OCI-LY3 (cell line): ENCODE results near the gene ERGIC3.

Source experiments
- EZH2phosphoT487 ChIP-seq: fragments of 200-600 bp; shearing (Covaris generic); IDR thresholded peaks from 2 replicates; pipeline ENCODE4 v1.6.1; 2018; ENCODE audit warnings: antibody characterized with exemption, mixed run types, low read depth
- TF ChIP-seq, protein P1 (sequence below): fragments of 200-600, 300-600 bp; sonication (generic); IDR thresholded peaks from 2 replicates; pipeline ENCODE4 v1.5.1; 2014; ENCODE audit warnings: antibody characterized with exemption, low read length, low read depth

DNA sequence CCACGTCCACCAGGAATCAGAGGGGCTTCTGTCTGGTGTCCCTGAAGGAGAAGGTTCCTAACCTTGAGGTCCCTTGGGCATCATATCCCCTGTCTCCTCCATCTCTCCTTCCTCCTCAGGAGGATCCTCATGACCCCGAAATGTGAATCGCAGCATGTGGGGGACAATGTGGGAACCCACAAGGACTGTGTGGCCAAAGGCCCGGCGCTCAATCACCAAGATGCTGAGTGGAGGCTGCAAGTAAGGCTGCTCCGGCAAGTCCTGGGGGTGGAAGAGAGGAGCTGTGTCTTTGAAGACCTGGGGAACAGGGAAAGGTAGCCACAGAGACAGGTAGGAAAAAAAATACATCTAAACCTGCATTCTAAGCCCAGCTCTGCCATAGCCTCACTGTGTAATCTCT is 37.3 kb downstream of the ERGIC3 start:
- TF ChIP-seq, protein P1, sequence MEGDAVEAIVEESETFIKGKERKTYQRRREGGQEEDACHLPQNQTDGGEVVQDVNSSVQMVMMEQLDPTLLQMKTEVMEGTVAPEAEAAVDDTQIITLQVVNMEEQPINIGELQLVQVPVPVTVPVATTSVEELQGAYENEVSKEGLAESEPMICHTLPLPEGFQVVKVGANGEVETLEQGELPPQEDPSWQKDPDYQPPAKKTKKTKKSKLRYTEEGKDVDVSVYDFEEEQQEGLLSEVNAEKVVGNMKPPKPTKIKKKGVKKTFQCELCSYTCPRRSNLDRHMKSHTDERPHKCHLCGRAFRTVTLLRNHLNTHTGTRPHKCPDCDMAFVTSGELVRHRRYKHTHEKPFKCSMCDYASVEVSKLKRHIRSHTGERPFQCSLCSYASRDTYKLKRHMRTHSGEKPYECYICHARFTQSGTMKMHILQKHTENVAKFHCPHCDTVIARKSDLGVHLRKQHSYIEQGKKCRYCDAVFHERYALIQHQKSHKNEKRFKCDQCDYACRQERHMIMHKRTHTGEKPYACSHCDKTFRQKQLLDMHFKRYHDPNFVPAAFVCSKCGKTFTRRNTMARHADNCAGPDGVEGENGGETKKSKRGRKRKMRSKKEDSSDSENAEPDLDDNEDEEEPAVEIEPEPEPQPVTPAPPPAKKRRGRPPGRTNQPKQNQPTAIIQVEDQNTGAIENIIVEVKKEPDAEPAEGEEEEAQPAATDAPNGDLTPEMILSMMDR = no peak
- no peak for TF ChIP-seq EZH2phosphoT487
